HepG2 (cell line): ENCODE measurements around the gene TOP3B. TPM values are rescaled to one million over a fixed set of nuclear protein-coding genes. Genes with fewer than 3 reads are reported as not detected.

Experiments used
- CREM ChIP-seq, 2 experiments: sonication (generic) in 1 of 2; formaldehyde crosslinking in 1 of 2; IDR thresholded peaks; 2 replicates each; pipeline versions ENCODE4 v1.4.0 to v1.6.1; 2016 to 2020; ENCODE audit warnings: antibody characterized with exemption in 1 of 2, mild to moderate bottlenecking in 1 of 2, missing genetic modification reagents in 1 of 2
- HNF1A ChIP-seq, 2 experiments: sonication (generic) in 1 of 2; formaldehyde crosslinking in 1 of 2; IDR thresholded peaks; 2 replicates each; pipeline versions ENCODE4 v1.4.0 to v1.6.1; 2016 to 2020; ENCODE audit warnings: borderline replicate concordance in 1 of 2, low read depth in 1 of 2, mild to moderate bottlenecking in 1 of 2, missing genetic modification reagents in 1 of 2
- IKZF5 ChIP-seq: IDR thresholded peaks from 2 replicates; pipeline ENCODE4 v1.6.1; 2018; ENCODE audit warnings: missing genetic modification reagents, mild to moderate bottlenecking, missing compliant biosample characterization
- KDM1A ChIP-seq: IDR thresholded peaks from 2 replicates; pipeline ENCODE4 v1.6.1; 2016; ENCODE audit warnings: missing compliant biosample characterization
- NBN ChIP-seq: fragments of 450-650 bp; conservative IDR thresholded peaks from 2 replicates; pipeline ENCODE4 v1.6.1; 2017
- ZFP36L1 ChIP-seq: sonication (generic); formaldehyde crosslinking; IDR thresholded peaks from 2 replicates; pipeline ENCODE4 v1.8.0; 2022; ENCODE audit warnings: mild to moderate bottlenecking, missing genetic modification reagents, moderate library complexity
- ZNF552 ChIP-seq: sonication (generic); formaldehyde crosslinking; IDR thresholded peaks from 2 replicates; pipeline ENCODE4 v1.9.0; 2022; ENCODE audit warnings: missing genetic modification reagents, mild to moderate bottlenecking, borderline replicate concordance
- ZNF580 ChIP-seq: IDR thresholded peaks from 2 replicates; pipeline ENCODE4 v1.6.1; 2016; ENCODE audit warnings: low read depth, borderline replicate concordance
- polyA plus RNA-seq, 8 experiments: library from polyadenylated mRNA; depleted of rRNA in 3 of 8; stranded (reverse) in 7 of 8; unstranded in 1 of 8; fragments of >200 nt; fragmentation: Illumina TruSeq in 4 of 8; extraction: Trizol in 4 of 8; gene quantifications; 2 replicates each; pipeline versions ENCODE4 v1.2.1 to v1.2.3, GENCODE V29; 2011 to 2016; ENCODE audit warnings: low read depth in 4 of 8, missing spikeins in 1 of 8, mixed read lengths in 1 of 8; ENCODE audit not compliant: insufficient read depth in 1 of 8
- total RNA-seq, 5 experiments: library from RNA; depleted of rRNA; stranded (reverse); fragments of >200 nt; fragmentation: Illumina TruSeq; extraction: Trizol; gene quantifications; 2 replicates each; pipeline ENCODE4 v1.2.3, GENCODE V29; 2016; ENCODE audit warnings: low read depth in 1 of 5
- TF ChIP-seq, protein P1 (sequence below): sonication (generic); formaldehyde crosslinking; IDR thresholded peaks from 2 replicates; pipeline ENCODE4 v1.5.0; 2020; ENCODE audit warnings: missing genetic modification reagents, mild to moderate bottlenecking, borderline replicate concordance
- TF ChIP-seq, protein P2 (sequence below): sonication (generic); formaldehyde crosslinking; IDR thresholded peaks from 2 replicates; pipeline ENCODE4 v1.4.0; 2020; ENCODE audit warnings: missing genetic modification reagents
- TF ChIP-seq, protein P3 (sequence below): sonication (generic); formaldehyde crosslinking; IDR thresholded peaks from 2 replicates; pipeline ENCODE4 v1.4.0; 2020; ENCODE audit warnings: missing genetic modification reagents
- TF ChIP-seq, protein P4 (sequence below): IDR thresholded peaks from 2 replicates; pipeline ENCODE4 v1.6.1; 2016; ENCODE audit warnings: missing compliant biosample characterization, missing genetic modification reagents, borderline replicate concordance
- TF ChIP-seq, protein P5 (sequence below): sonication (generic); formaldehyde crosslinking; IDR thresholded peaks from 2 replicates; pipeline ENCODE4 v1.4.0; 2020; ENCODE audit warnings: missing genetic modification reagents

TOP3B gene
- total and polyA plus RNA-seq, 2 of the 13 experiments (the other 11 are each of a cell fraction or from before 2014, with no cell fraction given), result 28.5 to 29.7 TPM

DNA sequence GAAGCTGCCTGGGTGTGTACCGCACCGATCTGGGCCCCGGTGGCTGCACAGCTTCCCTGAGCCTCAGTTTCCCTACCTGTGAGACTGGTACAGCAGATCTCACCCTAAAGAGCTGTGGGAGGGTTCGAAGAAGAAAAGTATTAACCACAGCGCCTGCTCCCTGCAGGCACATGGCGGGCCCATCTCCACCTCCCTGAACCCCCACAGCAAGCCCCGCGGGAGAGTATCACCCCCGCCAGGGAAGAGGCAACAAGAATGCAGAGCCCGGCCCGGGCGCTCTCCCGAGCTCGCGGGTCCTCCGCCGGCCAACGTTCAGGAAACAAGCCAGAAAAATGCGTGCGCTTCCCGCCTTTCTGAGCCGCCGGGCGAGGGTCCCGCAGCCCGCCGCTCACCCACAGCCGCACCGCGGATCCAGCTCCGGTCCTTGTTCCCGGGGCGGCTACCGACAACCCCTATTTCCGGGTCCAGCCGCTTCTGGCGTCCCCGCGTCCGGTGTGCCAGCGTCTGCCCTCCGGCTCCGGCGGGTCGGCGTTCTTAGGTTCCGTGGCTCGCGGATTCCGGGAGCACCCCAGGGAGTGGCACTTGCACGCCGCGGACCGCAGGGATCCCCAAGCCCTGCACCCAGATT, at the start of gene TOP3B (continued):
- peak; percentile 47; the same call in 1 of the 2 replicates for TF ChIP-seq HNF1A (IDR thresholded peaks at IDR 0.05; ENCODE audit: low read depth)
- TF ChIP-seq HNF1A (CRISPR knock-in tag; IDR thresholded peaks at IDR 0.05; ENCODE audit: borderline replicate concordance), result peak; percentile 83
- TF ChIP-seq NBN, result no peak
- TF ChIP-seq, protein P1, sequence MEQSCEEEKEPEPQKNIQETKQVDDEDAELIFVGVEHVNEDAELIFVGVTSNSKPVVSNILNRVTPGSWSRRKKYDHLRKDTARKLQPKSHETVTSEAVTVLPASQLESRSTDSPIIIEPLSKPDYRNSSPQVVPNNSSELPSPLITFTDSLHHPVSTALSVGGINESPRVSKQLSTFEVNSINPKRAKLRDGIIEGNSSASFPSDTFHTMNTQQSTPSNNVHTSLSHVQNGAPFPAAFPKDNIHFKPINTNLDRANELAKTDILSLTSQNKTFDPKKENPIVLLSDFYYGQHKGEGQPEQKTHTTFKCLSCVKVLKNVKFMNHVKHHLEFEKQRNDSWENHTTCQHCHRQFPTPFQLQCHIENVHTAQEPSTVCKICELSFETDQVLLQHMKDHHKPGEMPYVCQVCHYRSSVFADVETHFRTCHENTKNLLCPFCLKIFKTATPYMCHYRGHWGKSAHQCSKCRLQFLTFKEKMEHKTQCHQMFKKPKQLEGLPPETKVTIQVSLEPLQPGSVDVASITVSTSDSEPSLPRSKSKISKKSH (CRISPR knock-in tag), result peak; percentile 71; the same call in 1 of the 2 replicates
- TF ChIP-seq, protein P2, sequence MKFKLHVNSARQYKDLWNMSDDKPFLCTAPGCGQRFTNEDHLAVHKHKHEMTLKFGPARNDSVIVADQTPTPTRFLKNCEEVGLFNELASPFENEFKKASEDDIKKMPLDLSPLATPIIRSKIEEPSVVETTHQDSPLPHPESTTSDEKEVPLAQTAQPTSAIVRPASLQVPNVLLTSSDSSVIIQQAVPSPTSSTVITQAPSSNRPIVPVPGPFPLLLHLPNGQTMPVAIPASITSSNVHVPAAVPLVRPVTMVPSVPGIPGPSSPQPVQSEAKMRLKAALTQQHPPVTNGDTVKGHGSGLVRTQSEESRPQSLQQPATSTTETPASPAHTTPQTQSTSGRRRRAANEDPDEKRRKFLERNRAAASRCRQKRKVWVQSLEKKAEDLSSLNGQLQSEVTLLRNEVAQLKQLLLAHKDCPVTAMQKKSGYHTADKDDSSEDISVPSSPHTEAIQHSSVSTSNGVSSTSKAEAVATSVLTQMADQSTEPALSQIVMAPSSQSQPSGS (CRISPR knock-in tag), result peak; percentile 89
- TF ChIP-seq, protein P3, sequence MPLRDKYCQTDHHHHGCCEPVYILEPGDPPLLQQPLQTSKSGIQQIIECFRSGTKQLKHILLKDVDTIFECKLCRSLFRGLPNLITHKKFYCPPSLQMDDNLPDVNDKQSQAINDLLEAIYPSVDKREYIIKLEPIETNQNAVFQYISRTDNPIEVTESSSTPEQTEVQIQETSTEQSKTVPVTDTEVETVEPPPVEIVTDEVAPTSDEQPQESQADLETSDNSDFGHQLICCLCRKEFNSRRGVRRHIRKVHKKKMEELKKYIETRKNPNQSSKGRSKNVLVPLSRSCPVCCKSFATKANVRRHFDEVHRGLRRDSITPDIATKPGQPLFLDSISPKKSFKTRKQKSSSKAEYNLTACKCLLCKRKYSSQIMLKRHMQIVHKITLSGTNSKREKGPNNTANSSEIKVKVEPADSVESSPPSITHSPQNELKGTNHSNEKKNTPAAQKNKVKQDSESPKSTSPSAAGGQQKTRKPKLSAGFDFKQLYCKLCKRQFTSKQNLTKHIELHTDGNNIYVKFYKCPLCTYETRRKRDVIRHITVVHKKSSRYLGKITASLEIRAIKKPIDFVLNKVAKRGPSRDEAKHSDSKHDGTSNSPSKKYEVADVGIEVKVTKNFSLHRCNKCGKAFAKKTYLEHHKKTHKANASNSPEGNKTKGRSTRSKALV (CRISPR knock-in tag), result peak; percentile 75; the same call in 1 of the 2 replicates
- 0 out of 2 replicates have a peak, but pooled peaks have one; percentile 15 for TF ChIP-seq KDM1A (CRISPR knock-in tag)
- TF ChIP-seq, protein P4, sequence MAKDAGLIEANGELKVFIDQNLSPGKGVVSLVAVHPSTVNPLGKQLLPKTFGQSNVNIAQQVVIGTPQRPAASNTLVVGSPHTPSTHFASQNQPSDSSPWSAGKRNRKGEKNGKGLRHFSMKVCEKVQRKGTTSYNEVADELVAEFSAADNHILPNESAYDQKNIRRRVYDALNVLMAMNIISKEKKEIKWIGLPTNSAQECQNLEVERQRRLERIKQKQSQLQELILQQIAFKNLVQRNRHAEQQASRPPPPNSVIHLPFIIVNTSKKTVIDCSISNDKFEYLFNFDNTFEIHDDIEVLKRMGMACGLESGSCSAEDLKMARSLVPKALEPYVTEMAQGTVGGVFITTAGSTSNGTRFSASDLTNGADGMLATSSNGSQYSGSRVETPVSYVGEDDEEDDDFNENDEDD (CRISPR knock-in tag), result peak; percentile 73; the same call in 1 of the 2 replicates
- peak; percentile 51; the same call in 1 of the 2 replicates for TF ChIP-seq CREM (IDR thresholded peaks at IDR 0.05)
- TF ChIP-seq CREM (CRISPR knock-in tag; IDR thresholded peaks at IDR 0.05), result 0 out of 2 replicates have a peak, but pooled peaks have one; percentile 13
- TF ChIP-seq ZNF580 (CRISPR knock-in tag), result peak; percentile 97
- TF ChIP-seq, protein P5, sequence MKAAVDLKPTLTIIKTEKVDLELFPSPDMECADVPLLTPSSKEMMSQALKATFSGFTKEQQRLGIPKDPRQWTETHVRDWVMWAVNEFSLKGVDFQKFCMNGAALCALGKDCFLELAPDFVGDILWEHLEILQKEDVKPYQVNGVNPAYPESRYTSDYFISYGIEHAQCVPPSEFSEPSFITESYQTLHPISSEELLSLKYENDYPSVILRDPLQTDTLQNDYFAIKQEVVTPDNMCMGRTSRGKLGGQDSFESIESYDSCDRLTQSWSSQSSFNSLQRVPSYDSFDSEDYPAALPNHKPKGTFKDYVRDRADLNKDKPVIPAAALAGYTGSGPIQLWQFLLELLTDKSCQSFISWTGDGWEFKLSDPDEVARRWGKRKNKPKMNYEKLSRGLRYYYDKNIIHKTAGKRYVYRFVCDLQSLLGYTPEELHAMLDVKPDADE, result peak; percentile 43; the same call in 1 of the 2 replicates
- no peak for TF ChIP-seq ZNF552 (CRISPR knock-in tag)
- peak; percentile 97 for TF ChIP-seq IKZF5 (CRISPR knock-in tag)
- TF ChIP-seq ZFP36L1, result peak; percentile 82
